ENCODE data around the gene ARHGEF40. TPM values are rescaled to one million over a fixed set of nuclear protein-coding genes. Genes with fewer than 3 reads are reported as not detected.

The ARHGEF40 gene
- total RNA-seq, 3 donors from 2014 or later (not counting 1 experiment from before 2014, with no cell fraction given) = 4.4 to 6.9 (median 6.0) TPM

GRCh38 chr14:21050597-21050996 is 19.5 kb upstream of the ARHGEF40 start:
- DNase-seq (no peak), ATAC-seq (no peak)
- no peak for TF ChIP-seq CTCF (IDR thresholded peaks at IDR 0.05)
- Histone ChIP-seq H3K27ac (ENCODE audit: low read length) (no peak overlapping the region), H3K4me1 (ENCODE audit: control insufficient read depth, insufficient read depth, low read length) (no peaks in the 10 kb centered on the region), H3K4me3 (ENCODE audit: low read length) (no peak overlapping the region), H3K27me3 (ENCODE audit: control insufficient read depth, insufficient read depth, low read length) (no peaks in the 10 kb centered on the region), H3K36me3 (ENCODE audit: control insufficient read depth, insufficient read depth, low read length) (no peaks in the 10 kb centered on the region), H3K9me3 (ENCODE audit: control insufficient read depth, insufficient read depth, low read length) (no peaks in the 10 kb centered on the region)
- no peaks in the 10 kb centered on the region for H3K4me1 Mint-ChIP-seq
- H3K27ac Mint-ChIP-seq = no peak overlapping the region
- H3K9me3 Mint-ChIP-seq = no peaks in the 10 kb centered on the region
- H3K27me3 Mint-ChIP-seq (ENCODE audit: low read depth in 2 of 2) = peaks cover 2 to 8% of the 10 kb centered on the region in 2 donors
- 27% methylated on average over 1 of the region's 3 CpGs for WGBS (ENCODE audit: insufficient coverage)
- intact Hi-C loops (cut with micrococcal nuclease) = no loop called here
- H3K4me3 Mint-ChIP-seq = no peak overlapping the region
- no peaks in the 10 kb centered on the region for H3K36me3 Mint-ChIP-seq

GRCh38 chr14:21053184-21054122 is 16.7 kb upstream of the ARHGEF40 start:
- 93% methylated on average over 19 of the region's 20 CpGs for WGBS (ENCODE audit: insufficient coverage)

GRCh38 chr14:21054123-21054767 is 15.9 kb upstream of the ARHGEF40 start:
- Histone ChIP-seq H3K36me3 (ENCODE audit: control insufficient read depth, insufficient read depth, low read length) (no peaks in the 10 kb centered on the region), H3K4me1 (ENCODE audit: control insufficient read depth, insufficient read depth, low read length) (no peaks in the 10 kb centered on the region), H3K27me3 (ENCODE audit: control insufficient read depth, insufficient read depth, low read length) (no peaks in the 10 kb centered on the region), H3K27ac (ENCODE audit: low read length) (no peak overlapping the region), H3K4me3 (ENCODE audit: low read length) (no peak overlapping the region), H3K9me3 (ENCODE audit: control insufficient read depth, insufficient read depth, low read length) (no peaks in the 10 kb centered on the region)
- Mint-ChIP-seq H3K4me1 (no peaks in the 10 kb centered on the region), H3K4me3 (no peak overlapping the region), H3K36me3 (no peaks in the 10 kb centered on the region), H3K27me3 (ENCODE audit: low read depth in 2 of 2) (peaks cover 0 to 8% of the 10 kb centered on the region in 2 donors), H3K9me3 (no peaks in the 10 kb centered on the region), H3K27ac (no peak overlapping the region)
- TF ChIP-seq CTCF (IDR thresholded peaks at IDR 0.05) = no peak
- no peak for DNase-seq
- intact Hi-C loops (cut with micrococcal nuclease) = no loop called here
- ATAC-seq = no peak
- WGBS (ENCODE audit: insufficient coverage) = 73% methylated on average over 3 of the region's 3 CpGs

More at GRCh38 chr14:21053184-21054122, 16.7 kb upstream of the ARHGEF40 start:
- H3K9me3 ChIP-seq (ENCODE audit: control insufficient read depth, insufficient read depth, low read length) = no peaks in the 10 kb centered on the region
- no peak for DNase-seq
- H3K36me3 ChIP-seq (ENCODE audit: control insufficient read depth, insufficient read depth, low read length) = no peaks in the 10 kb centered on the region
- intact Hi-C loops (cut with micrococcal nuclease) = no loop called here
- no peak overlapping the region for H3K4me3 ChIP-seq (ENCODE audit: low read length)
- Mint-ChIP-seq H3K27me3 (ENCODE audit: low read depth in 2 of 2) (peaks cover 0 to 8% of the 10 kb centered on the region in 2 donors), H3K36me3 (no peaks in the 10 kb centered on the region), H3K4me1 (no peaks in the 10 kb centered on the region), H3K27ac (no peak overlapping the region), H3K4me3 (no peak overlapping the region), H3K9me3 (no peaks in the 10 kb centered on the region)
- TF ChIP-seq CTCF (IDR thresholded peaks at IDR 0.05) = no peak
- no peaks in the 10 kb centered on the region for H3K4me1 ChIP-seq (ENCODE audit: control insufficient read depth, insufficient read depth, low read length)
- ATAC-seq = no peak
- no peak overlapping the region for H3K27ac ChIP-seq (ENCODE audit: low read length)
- H3K27me3 ChIP-seq (ENCODE audit: control insufficient read depth, insufficient read depth, low read length) = no peaks in the 10 kb centered on the region
